ENCODE measurements around the gene ADSS1. TPM values are rescaled to one million over a fixed set of nuclear protein-coding genes. Genes with fewer than 3 reads are reported as not detected.

Gene ADSS1
- polyA plus RNA-seq, 1 donor (not counting 4 experiments of a cell fraction or from before 2014, with no cell fraction given), result 1.7 TPM

DNA sequence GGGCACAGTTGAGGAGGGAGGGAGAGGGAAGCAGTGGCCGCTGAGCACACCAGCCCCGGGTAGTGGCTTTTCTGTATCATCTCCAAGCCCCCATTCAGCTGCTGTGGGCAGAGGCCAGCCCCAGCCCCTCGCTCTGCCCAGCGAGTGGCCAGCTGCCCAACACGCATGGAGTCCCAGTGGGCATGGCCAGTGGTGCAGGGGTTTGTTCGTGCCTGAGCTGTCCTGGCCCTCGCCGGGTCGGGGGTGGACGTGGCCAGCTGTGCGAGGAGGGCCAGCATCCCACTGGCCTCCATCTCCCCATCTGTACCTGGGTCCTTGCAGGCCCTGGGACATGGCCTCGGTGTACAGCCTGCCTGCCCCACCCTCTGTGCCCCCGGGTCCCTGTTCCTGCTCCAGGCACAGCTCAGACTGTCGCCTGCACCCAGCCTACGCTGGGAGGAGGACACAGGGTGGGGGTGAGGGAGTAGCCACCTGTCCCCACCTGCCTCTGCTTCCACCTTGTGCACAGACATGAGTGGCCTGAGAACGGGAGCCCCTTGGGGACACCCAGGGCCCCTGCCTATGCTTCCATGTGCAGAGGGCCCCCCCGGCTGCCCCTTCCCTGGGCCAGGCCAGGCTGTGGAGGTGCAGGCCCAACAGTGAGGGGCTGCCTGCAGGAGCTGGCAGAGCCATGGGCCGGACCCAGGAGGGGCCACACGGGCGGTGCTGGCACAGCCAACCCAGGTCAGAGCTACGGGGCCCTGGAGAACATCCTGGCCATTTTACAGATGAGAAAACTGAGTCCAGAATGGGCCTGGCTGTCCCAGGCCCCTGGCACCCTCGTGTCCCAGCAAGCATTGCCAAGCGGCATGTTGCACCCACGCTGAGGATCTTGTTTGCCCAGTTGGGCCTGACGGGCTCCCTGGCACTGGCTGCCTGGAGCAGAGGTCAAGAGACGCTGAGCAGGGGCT, 30.3 kb upstream of the ADSS1 start:
- DNase-seq (ENCODE audit: low read depth, low spot score), result no peak
- Histone ChIP-seq H3K36me3 (ENCODE audit: control insufficient read depth in 2 of 2, extremely low read depth in 1 of 2, insufficient read depth in 2 of 2, low read length in 2 of 2) (peaks cover 22 to 30% of the 10 kb centered on the region in 2 experiments), H2AFZ (ENCODE audit: control insufficient read depth, low read length) (no peak overlapping the region), H3K4me1 (ENCODE audit: control insufficient read depth, extremely low read depth, insufficient read depth, low read length) (peaks cover 63% of the 10 kb centered on the region), H3K79me2 (ENCODE audit: control insufficient read depth, insufficient read depth, low read length) (peaks cover 93% of the 10 kb centered on the region), H4K20me1 (ENCODE audit: control insufficient read depth, extremely low read depth, insufficient read depth, low read length) (peaks cover 49% of the 10 kb centered on the region), H3K9ac (ENCODE audit: control insufficient read depth, extremely low read depth, insufficient read depth, low read length) (no peak overlapping the region), H3K4me2 (ENCODE audit: control insufficient read depth, extremely low read depth, insufficient read depth, low read depth, low read length) (peak overlapping the region; percentile 41), H3K27me3 (ENCODE audit: control insufficient read depth, extremely low read depth, insufficient read depth, low read length) (no peaks in the 10 kb centered on the region), H3K9me1 (ENCODE audit: control insufficient read depth, extremely low read depth, insufficient read depth, low read length) (peaks cover 3% of the 10 kb centered on the region), H3K9me3 (ENCODE audit: control insufficient read depth, low read depth, low read length) (no peaks in the 10 kb centered on the region), H3K27ac (ENCODE audit: control insufficient read depth, insufficient read depth, low read length) (no peak overlapping the region), H3K4me3 (ENCODE audit: control insufficient read depth in 2 of 3, extremely low read depth in 1 of 3, insufficient read depth in 2 of 3, low read depth in 1 of 3, low read length in 3 of 3) (no peak overlapping the region)
- TF ChIP-seq CTCF (optimal IDR thresholded peaks at IDR 0.05 in 1 of 3, IDR thresholded peaks at IDR 0.05 in 1 of 3, conservative IDR thresholded peaks at IDR 0.05 in 1 of 3; ENCODE audit: extremely low read depth in 1 of 3, insufficient read depth in 2 of 3, low read length in 3 of 3) (no peak), EZH2 (IDR thresholded peaks at IDR 0.05; ENCODE audit: low read length) (no peak)
- no peak for FAIRE-seq
- dilution Hi-C loops (cut with MboI; ENCODE audit: extremely low pct_ligation_motif_present, low sequenced_read_pairs), result no loop called here

DNA sequence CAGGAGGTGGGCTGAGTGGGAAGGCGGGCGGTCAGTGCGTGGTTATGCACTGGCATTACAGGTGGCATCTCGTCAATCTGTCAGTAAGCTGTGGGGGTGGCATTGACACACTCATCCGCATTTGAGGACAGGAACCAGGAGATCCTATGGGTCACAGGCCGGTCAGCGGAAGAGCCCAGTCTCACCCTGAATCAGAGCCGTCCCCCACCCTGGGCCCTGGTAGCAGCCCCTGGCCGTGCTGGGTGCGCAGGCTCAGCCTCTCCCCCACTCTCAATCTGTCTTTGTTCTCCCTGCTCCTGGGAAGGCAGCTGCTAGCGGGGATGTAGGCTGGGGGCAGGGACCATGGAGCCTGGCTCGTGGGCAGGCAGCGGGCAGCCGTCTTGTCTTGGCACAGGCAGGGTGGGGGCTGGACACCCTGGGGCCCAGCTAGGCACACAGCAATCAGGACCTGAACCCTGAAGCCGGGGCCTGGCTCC, 29.5 kb upstream of the ADSS1 start:
- dilution Hi-C loops (cut with MboI; ENCODE audit: extremely low pct_ligation_motif_present, low sequenced_read_pairs), result no loop called here
- Histone ChIP-seq H3K36me3 (ENCODE audit: control insufficient read depth in 2 of 2, extremely low read depth in 1 of 2, insufficient read depth in 2 of 2, low read length in 2 of 2) (peaks cover 24 to 30% of the 10 kb centered on the region in 2 experiments), H3K4me1 (ENCODE audit: control insufficient read depth, extremely low read depth, insufficient read depth, low read length) (peaks cover 60% of the 10 kb centered on the region)

More for the DNA sequence above, 29.5 kb upstream of the ADSS1 start:
- no peaks in the 10 kb centered on the region for H3K9me3 ChIP-seq (ENCODE audit: control insufficient read depth, low read depth, low read length)
- H3K79me2 ChIP-seq (ENCODE audit: control insufficient read depth, insufficient read depth, low read length), result peaks cover 100% of the 10 kb centered on the region
- H3K27me3 ChIP-seq (ENCODE audit: control insufficient read depth, extremely low read depth, insufficient read depth, low read length), result no peaks in the 10 kb centered on the region
- H4K20me1 ChIP-seq (ENCODE audit: control insufficient read depth, extremely low read depth, insufficient read depth, low read length), result peaks cover 55% of the 10 kb centered on the region
- H3K9me1 ChIP-seq (ENCODE audit: control insufficient read depth, extremely low read depth, insufficient read depth, low read length), result peaks cover 3% of the 10 kb centered on the region
- FAIRE-seq (no peak), DNase-seq (ENCODE audit: low read depth, low spot score) (no peak)
- TF ChIP-seq EZH2 (IDR thresholded peaks at IDR 0.05; ENCODE audit: low read length) (no peak), CTCF (optimal IDR thresholded peaks at IDR 0.05 in 1 of 3, IDR thresholded peaks at IDR 0.05 in 1 of 3, conservative IDR thresholded peaks at IDR 0.05 in 1 of 3; ENCODE audit: extremely low read depth in 1 of 3, insufficient read depth in 2 of 3, low read length in 3 of 3) (no peak)
- H3K27ac ChIP-seq (ENCODE audit: control insufficient read depth, insufficient read depth, low read length), result no peak overlapping the region
- no peak overlapping the region for H3K9ac ChIP-seq (ENCODE audit: control insufficient read depth, extremely low read depth, insufficient read depth, low read length)
- H3K4me3 ChIP-seq (ENCODE audit: control insufficient read depth in 2 of 3, extremely low read depth in 1 of 3, insufficient read depth in 2 of 3, low read depth in 1 of 3, low read length in 3 of 3), result no peak overlapping the region
- peak overlapping the region; percentile 41 for H3K4me2 ChIP-seq (ENCODE audit: control insufficient read depth, extremely low read depth, insufficient read depth, low read depth, low read length)
- H2AFZ ChIP-seq (ENCODE audit: control insufficient read depth, low read length), result no peak overlapping the region

All from keratinocyte (primary cell).